Caki2 (cell line): ENCODE results near the gene XPA. TPM values are rescaled to one million over a fixed set of nuclear protein-coding genes. Genes with fewer than 3 reads are reported as not detected.
A peak's percentile ranks its signal among the peaks of the same experiment; 100 is the strongest.

Experiments
- DNase-seq: peaks from one replicate; pipeline ENCODE4 v3.0.0-alpha.2; 2015; ENCODE audit warnings: low read depth
- in situ Hi-C: cut with HindIII; loops from 2 replicates; pipeline ENCODE4 v1.10.0; 2016; ENCODE audit warnings: low sequenced_read_pairs, low pct_unique_long_range_greater_than_20kb, mixed read lengths
- total RNA-seq: library from RNA; depleted of rRNA; stranded (reverse); fragments of >200 nt; shearing (Covaris generic); gene quantifications from 2 replicates; pipeline ENCODE4 v1.2.3, GENCODE V29; 2014; ENCODE audit warnings: low replicate concordance

Gene XPA
- total RNA-seq, 1 experiment from 2014 or later = 7.7 TPM

DNA sequence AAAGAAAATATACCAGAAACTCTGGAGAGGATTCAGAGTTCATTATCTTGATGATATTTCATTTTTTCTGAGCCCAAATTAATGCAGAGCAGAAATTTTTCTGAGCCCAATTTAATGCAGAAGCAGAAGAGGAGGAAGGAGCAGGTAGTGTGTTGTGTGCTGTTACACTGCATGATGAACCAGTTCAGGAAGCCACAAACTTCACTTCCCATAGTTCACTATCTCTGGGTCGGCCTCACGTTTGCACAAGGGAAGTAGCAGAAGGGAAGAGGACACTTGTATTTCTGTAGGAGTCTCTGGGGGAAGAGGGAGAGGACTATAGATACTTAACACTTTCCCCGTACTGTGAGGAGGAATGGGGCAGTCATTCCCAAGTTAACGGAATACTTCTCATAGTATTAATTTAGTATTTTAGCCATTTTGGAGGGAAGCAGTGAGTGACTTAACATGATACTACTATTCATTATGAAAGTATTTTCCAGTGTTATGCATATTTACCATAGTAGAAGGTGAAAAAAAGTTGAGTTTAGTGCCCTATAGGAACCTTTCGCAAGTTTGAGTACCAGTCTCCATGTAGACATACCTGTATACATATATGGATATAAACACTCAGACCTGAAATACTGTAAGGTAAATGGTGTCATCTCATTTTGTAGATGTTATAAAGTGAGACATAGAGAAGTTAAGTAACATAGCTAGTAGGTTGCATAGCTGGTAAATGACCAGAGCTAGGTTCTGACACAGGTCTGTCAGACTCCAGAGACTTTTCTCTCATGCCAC is 30.0 kb downstream of the XPA start:
- in situ Hi-C loops = no loop called here
- DNase-seq = no peak

DNA sequence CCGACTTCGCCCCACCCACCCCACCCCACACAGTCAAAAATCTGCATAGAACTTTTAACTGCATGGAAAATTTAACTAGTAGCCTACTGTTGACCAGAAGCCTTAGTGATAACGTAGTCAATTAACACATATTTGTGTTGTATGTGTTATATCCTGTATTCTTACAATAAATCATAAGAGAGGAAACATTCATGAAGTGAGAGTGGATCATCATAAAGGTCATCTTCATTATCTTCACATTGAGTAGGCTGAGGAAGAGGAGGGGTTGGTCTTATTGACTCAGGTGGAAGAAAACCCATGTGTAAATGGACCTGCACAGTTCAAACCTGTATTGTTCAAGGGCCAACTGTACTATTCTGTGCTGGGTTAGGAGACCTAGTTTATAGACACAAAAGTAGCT is 31.4 kb downstream of the XPA start:
- in situ Hi-C loops = no loop called here
- DNase-seq = no peak

DNA sequence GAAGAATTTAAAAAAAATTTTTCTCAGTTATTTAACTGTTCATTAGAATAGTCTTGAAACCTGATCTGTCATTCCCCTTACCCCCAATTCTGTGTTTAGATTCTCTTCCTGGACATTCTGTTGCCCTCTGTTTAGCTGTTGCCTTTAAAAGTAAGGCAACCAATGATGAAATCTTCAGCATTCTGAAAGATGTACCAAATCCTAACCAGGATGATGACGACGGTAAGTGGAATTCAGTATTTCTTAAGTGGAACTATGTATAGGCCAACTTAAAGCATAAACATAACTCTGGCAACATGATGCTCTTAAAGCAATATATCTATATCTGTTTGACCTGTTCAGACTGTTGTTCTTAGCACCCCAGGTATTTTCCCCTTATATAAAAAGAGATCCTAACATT is 36.3 kb downstream of the XPA start:
- in situ Hi-C loops = no loop called here
- no peak for DNase-seq

DNA sequence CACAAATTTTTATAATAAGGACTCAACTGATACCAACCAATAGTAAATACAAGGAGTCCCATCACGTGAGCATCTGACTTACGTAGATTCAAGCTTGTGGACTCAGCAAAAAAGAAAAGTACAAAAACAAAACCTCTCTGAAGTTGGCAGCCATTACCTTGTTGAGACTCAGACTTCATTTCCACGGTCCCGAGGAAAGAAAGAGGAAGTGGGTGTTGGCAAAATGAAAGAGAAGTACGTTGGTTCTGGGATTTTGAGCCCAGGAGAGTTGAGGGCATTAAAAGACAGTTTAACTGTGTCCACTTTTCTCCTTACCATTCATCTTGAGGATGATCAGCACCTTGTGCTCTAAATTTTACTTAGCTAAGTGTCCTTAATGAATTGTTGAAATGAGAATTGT is 36.8 kb downstream of the XPA start:
- in situ Hi-C loops = no loop called here
- no peak for DNase-seq

DNA sequence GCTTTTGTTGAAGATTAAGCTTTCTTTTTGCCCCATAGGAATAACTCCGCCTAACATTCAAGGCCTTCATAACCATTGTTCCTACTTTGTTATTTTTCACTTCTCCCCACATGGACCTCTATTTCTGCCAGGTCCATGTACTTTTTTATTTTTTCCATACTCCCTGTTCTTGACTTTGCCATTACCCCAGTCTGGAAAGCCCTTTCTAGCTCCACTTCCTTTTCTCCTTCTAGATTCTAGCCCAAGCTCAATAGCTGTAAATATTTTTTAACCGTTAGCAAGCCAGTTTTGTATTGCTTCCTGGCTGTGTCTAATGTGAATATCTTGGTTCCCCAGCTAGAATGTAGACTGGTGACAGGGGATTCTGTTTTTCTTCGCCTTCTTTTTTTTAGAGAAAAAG is 37.4 kb downstream of the XPA start:
- no peak for DNase-seq
- in situ Hi-C loops = no loop called here

DNA sequence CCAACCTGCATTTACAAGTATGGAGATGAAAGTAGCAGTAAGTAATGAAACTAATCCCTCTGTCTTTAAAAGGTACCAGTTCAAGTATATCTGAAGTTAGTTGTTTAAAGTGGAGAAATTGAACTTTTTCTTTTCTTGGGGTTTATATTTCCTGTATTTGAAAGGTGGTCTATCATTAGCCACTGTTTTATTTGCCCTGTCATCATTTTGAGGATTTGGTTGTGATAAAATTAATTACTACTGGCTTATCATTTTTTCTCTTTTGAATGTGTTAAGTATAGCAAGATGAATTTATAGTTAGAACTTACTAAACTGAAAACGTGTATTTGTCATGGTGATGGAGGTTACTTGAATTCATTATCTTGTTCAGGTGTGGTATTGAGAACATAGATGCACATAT is 38.4 kb downstream of the XPA start:
- in situ Hi-C loops = no loop called here
- DNase-seq = no peak

DNA sequence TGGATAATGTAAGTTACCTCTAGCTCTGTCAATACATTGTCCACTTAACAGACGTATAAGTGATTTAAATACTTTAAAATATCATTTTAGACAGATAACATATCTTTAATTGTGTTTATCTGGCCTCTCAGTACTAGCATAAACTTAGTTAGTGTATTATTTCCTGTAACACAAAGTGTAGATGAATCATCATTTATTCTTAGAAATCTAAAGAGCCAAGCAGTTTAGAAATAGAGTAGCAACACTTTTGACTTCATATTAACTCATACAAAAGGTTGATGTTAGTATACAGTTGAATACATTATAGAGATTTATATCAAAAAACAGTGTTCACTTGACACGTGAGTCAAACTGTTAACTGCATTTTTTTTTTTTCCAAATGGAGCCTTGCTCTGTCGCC is 45.5 kb downstream of the XPA start:
- in situ Hi-C loops = no loop called here
- DNase-seq = no peak

DNA sequence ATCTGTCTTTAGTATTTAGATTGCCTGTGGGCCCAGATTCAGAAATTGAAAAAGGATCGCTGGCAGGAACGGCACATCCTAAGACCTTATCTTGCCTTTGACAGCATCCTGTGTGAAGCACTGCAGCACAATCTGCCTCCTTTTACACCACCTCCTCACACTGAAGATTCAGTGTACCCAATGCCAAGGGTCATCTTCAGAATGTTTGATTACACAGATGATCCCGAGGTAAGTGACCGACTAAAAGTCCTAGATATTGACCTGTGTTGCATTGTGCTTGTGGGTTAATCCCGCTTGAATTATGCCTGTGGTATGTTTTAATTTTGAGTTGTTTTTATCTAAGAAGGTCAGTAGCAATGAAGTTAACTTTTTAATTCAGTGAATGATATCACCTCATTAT is 49.1 kb downstream of the XPA start:
- in situ Hi-C loops = no loop called here
- DNase-seq = no peak

DNA sequence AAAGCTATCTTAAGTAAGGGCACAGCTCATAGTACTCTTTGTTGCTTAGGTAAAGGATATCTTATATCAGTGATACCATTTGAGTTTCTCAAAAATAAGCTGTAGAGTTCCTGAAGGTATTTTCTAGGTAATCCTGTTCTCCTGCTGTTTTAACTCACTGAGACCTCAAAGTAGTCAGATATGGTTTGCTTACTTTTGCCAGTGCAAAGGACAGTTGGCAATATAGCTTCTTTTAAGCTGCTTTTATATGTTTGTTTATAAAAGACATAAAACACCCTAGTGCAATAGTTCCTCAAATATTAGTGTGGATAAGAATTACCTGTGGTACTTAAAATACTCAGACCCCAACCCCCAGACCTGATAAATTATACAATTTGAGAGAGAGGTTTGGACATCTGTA is 51.4 kb downstream of the XPA start:
- in situ Hi-C loops = no loop called here
- no peak for DNase-seq

DNA sequence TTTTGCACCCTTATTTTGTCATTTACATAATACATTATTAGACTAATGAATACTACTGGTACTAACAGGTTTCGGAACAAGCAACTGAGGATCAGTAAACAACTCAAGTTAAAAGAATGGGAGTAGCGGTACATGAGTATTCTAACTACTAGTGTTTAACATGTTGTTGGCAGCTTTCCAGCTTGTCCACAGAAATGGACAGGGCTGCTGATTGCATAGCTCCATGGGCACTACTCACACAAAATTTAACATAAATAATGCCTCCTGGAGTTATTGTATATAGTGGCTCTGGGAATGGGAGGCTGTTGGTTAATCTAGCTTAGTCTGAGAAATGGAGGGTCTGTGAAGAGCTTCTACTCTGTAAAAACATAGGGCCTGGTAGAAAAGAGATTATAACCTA is 56.8 kb downstream of the XPA start:
- no peak for DNase-seq
- in situ Hi-C loops = no loop called here

DNA sequence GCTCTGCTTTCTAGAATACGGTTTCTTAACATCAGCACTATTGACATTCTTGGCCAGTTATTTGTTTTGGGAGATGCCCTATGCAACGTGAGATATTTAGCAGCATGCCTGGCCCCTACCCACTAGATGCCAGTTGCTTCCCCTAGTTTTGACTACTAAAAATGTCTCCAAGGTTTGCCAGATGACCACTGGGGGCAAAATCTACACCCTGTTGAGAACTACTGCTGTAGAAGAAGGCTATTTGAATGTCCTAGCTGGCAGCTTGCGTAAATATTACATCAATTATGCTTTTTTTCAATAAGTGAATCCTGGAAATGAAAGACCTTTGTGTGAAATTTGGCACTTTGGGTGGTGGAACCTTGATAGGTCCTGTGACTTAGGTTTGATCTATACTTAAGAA is 58.5 kb downstream of the XPA start:
- no peak for DNase-seq
- in situ Hi-C loops = no loop called here

DNA sequence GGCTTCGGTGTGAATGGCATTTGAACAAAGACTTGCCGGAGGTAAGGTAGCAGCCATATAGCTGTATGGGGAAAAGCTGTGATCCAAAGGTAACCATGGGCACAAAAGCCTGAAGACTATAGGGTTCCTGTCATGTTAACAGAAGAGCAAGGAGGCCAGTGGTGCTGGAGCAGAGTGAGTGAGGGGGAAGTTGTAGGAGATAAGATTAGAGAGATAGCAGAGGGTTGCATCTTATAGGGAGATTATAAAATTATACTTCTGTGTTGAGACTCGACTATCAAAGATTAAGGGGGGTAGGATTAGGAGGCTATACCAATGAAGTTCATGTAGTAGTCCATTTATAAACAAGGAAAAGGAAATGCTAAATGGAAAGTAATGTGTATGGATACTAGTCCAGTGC is 60.2 kb downstream of the XPA start:
- DNase-seq = no peak
- in situ Hi-C loops = no loop called here

DNA sequence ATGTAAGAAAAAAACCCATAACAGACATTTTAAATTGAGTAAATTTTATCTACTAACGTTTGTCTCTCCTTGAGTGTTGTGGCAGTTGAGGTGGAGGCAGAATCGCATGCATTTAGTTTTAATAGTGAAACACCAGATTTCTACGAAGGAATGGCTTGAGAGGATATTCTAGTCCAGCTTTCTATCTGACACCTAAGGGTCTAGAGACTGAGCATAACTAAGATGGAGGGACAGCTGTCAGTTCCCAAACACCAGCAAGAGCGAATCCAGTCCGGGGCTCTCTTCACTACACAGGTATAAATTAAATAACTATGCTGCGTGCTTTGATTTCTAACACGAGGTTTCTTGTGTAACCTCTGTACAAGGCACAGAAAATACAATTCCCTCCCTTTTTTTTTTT is 62.1 kb downstream of the XPA start:
- DNase-seq = no peak
- in situ Hi-C loops = no loop called here

DNA sequence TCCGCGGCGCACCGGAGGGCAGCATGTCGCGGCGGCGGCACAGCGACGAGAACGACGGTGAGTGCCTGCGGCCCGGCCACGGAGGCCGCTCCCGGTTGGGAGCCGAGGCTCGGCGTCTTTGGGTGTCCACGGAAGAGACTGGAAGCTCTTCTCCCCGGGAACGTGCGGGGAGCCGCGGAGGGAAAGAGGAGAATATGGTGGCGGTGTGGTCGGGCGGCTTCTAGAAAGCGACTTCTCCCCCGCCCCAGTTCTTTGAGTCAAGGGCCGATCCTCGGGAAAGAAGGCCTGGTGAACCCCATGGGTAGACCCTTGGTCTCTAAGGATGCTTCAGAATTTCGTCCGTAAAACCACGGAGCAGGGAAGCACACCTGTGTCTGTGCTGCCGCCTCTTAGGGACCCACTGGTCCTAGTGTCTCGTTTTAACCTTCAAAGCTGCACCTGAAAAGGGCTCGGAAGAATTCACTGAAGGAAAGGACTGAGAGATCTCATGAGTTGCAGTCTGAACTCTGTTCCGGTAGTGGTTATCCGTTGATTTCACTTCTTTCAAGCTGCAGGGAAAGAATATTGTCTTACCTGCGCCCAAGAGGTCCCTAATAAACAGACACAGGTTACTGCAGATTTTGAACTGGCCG is 63.2 kb downstream of the XPA start:
- in situ Hi-C loops = no loop called here

DNA sequence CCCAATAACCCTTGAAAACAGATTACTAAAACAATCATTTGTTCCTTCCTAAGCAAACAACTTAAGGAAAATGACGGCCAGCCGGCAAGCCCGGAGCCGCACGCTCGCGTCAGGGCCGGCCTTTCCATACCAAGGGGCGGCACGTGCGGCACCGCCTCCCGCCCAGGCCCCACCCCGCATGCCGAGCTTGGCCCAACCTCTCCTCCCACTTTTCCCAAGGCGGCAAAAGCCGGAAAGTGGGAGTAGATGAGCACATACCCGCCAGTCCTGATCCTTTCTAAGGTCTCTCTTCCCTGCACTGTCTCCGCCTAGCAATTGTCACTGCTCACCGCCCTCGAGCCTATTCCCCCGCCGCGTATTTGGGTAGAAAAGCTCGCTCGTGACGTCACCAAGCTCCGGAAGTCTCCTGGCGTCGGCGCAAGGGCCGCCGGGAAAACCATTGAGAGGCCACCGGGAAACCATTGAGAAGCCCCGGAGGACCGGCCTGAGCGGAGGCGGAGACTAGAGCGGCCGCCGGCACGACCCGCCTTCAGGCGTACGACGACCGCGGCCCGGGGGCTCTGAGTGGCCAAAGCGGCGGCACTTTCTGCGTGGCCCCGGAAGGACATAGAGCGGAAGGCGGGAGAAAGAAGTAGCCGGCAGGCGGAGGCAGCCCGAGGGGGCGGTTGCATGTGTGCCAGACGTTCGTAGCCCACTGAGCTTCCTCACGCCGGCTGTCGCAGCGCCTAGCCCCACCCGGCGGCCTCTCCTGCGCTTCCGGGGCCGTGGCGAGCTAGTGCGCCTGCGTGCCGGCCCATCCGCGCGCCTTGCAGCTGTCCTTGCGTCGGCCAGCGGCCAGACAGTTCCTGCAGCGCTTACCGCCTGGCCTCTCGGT is 63.9 kb downstream of the XPA start, which contains the start of the genes NCBP1 and TSTD2:
TSS of gene NCBP1 (plus strand) at position 837 of the 874 bp plus-strand sequence. CDS start 61 bp downstream, outside the sequence.
TSS of gene TSTD2 (minus strand) at position 384 of the 874 bp plus-strand sequence. CDS start 5,806 bp downstream, outside the sequence.
- DNase-seq = peak; percentile 98
- in situ Hi-C loops = no loop called here

More for the DNA sequence above, 63.2 kb downstream of the XPA start:
- no peak for DNase-seq

DNA sequence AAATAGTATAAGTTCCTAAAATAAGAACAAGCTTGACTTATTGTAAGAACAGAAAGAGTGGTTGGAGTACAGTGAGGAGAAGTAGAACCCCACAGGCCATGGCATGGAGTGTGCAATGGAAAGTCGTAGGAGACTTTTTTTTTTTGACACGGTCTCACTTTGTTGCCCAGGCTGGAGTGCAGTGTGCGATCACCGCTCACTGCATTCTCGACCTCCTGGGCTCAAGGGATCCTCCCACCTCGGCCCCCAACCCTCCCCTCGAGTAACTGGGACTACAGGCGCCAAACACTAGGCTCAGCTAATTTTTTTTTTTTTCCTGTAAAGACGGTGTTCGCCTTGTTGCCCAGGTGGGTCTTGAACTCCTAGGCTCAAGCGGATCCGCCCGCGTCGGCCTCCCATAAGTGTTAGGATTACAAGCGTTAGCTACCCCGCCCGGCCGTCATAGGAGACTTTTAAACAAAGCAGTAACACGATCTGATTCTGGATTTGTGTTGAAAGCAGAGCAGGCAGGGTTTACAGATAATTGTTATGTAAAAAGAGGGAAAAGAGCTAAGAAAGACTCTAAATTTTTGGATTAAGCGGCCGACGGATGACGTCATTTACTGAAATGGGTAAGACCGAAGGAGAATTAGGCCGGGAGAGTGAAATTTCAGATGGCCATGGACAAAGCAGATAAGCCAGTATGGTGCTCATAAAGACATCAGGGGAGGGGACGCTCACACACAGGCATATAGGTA is 64.7 kb downstream of the XPA start:
- no peak for DNase-seq
- in situ Hi-C loops = no loop called here

DNA sequence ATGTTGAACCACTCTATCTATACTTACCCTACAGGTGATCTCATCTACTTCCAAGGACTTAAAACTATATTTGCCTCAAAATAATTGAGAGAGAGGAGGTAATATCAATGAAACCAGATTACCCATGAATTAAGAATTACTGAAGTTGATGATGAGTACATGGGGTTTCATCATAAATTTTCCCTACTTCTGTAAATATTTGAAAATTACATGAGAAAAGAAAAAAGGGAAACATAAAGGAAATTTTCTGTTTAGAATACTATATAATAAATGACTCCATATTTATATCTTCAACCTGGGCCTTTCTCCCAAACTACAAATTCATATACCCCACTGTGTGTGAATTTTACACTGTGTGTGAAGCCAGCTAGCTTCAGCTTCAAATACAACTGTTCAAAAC is 66.5 kb downstream of the XPA start:
- in situ Hi-C loops = no loop called here
- no peak for DNase-seq

DNA sequence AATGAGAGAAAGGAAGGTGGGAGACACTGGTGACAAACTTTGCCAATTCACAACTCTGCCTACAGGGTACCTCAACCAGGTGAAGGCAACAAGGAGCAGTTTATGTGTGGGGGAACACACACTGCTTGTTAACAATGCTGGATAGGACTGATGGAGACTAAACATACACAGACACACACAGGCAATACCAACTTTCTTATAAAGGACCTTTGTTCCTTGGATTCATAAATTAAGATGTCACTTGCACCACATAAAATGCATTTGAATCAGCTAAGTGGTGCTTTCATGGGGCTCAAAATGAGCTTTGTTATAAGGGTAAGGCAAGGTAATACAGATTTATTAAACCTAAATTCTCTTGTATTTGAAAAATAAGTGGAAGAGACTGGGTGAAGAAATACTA is 68.0 kb downstream of the XPA start:
- no peak for DNase-seq

More for the DNA sequence above, 68.0 kb downstream of the XPA start:
- in situ Hi-C loops = no loop called here
